ENCODE measurements around the gene GP1BB.

- no peak for TF ChIP-seq ELK1 (IDR thresholded peaks at IDR 0.05; ENCODE audit: low read depth, low read length)
- no peak for TF ChIP-seq CHD2 (IDR thresholded peaks at IDR 0.05; ENCODE audit: low read length, partially characterized antibody)
- peak; percentile 79 for TF ChIP-seq CTCF (IDR thresholded peaks at IDR 0.05)
- no peak for TF ChIP-seq BCL3 (IDR thresholded peaks at IDR 0.05)
- TF ChIP-seq HDAC2 (IDR thresholded peaks at IDR 0.05): no peak
- TF ChIP-seq SREBF2 (IDR thresholded peaks at IDR 0.05): no peak
- TF ChIP-seq ZC3H11A (IDR thresholded peaks at IDR 0.05): no peak
- no peak for TF ChIP-seq POLR2AphosphoS2 (conservative IDR thresholded peaks at IDR 0.05; ENCODE audit: low read length)
Observed at GRCh38 chr22:19730655-19731360, 7.5 kb downstream of the GP1BB start.

Data from A549 (cell line).